Pancreas (tissue), 10 donors: Measurements from ENCODE around the gene ADAR. TPM values are rescaled to one million over a fixed set of nuclear protein-coding genes. Genes with fewer than 3 reads are reported as not detected.

Experiments used
- ATAC-seq, 4 donors: fragments of 200-7000 bp; cut with Tn5 transposase; one replicate each; pipeline versions ENCODE4 v1.8.0 to v1.9.1; 2020; ENCODE audit warnings: mild to moderate bottlenecking in 4 of 4, moderate library complexity in 4 of 4
- DNase-seq, 6 donors: peaks; one replicate each; pipeline ENCODE4 v3.0.0-alpha.2; 2020
- FAIRE-seq: peaks from 2 replicates; lab custom pipeline; 2012; peaks lifted over from hg19 to GRCh38; lab: Jason Lieb, UNC
- H3K27ac ChIP-seq, 4 donors: fragments of 200-600 bp; sonication (generic); 1 replicate in 3 of 4; 2 replicates in 1 of 4; pipeline versions ENCODE4 v1.5.0 to v1.8.0; 2020
- H3K27me3 ChIP-seq, 4 donors: fragments of 200-600 bp; one replicate each; pipeline ENCODE4 v1.8.0; 2021
- H3K36me3 ChIP-seq, 3 donors: fragments of 200-600 bp; sonication (generic) in 1 of 3; one replicate each; pipeline versions ENCODE4 v1.5.0 to v1.8.0; 2020 to 2021
- H3K4me1 ChIP-seq, 3 donors: fragments of 200-600 bp; one replicate each; pipeline ENCODE4 v1.8.0; 2021
- H3K4me3 ChIP-seq, 4 donors: fragments of 200-600 bp; sonication (generic) in 2 of 4; one replicate each; pipeline versions ENCODE4 v1.5.0 to v1.8.0; 2020 to 2021
- H3K9me3 ChIP-seq, 4 donors: fragments of 200-600 bp; one replicate each; pipeline ENCODE4 v1.8.0; 2021
- CTCF ChIP-seq, 4 donors: fragments of 200-600 bp; sonication (generic) in 3 of 4; IDR thresholded peaks; one replicate each; pipeline versions ENCODE4 v1.5.0 to v1.8.0; 2021; ENCODE audit warnings: antibody characterized with exemption in 4 of 4
- WGBS, 2 donors: extraction: QIAGEN DNeasy Blood & Tissue Kit; methylation state at CpG; one replicate each; pipeline ENCODE4 v1.1.7; 2013; 5-methylcytosine and 5-hydroxymethylcytosine counted together
- intact Hi-C, 3 donors: fragments of 100-400 bp; cut with DNase I; formaldehyde crosslinking; loops; one replicate each; pipeline versions ENCODE4 v1.11.1 to v1.14.2; 2022
- polyA plus RNA-seq, 2 donors: library from polyadenylated mRNA; stranded (reverse); fragments of 200-250 nt; gene quantifications; one replicate each; pipeline ENCODE4 v1.2.3, GENCODE V29; 2013
- total RNA-seq, 6 donors: library from RNA; stranded (reverse); fragmentation: NEBNext Ultra II Directional in 4 of 6; extraction: Animal tissue kit (Norgen Biotek cat#: 25700) in 4 of 6; gene quantifications; one replicate each; pipeline versions ENCODE4 v1.2.1 to v1.2.4, GENCODE V29; 2021 to 2023
- donor health status: healthy with polysubstance abuse.
- donor health status: DM: no; HTN: no; CAD: no; lungs with moderate emphysema.
- donor health status: DM: no; HTN: no; CAD: no.
- donor health status: control.
- donor health status: control.
- donor health status: Bipolar disorder and iron deficiency.
- donor health status: DM: yes; HTN: yes; CAD: no.
- donor health status: DM: no; HTN: no; CAD: no.
- donor health status: DM: no; HTN: no; CAD: no.
- donor health status: DM: yes; HTN: yes; CAD: no.

The ADAR gene
- total and polyA plus RNA-seq, 8 donors = 19.4 to 94.2 (median 47.3) TPM

DNA sequence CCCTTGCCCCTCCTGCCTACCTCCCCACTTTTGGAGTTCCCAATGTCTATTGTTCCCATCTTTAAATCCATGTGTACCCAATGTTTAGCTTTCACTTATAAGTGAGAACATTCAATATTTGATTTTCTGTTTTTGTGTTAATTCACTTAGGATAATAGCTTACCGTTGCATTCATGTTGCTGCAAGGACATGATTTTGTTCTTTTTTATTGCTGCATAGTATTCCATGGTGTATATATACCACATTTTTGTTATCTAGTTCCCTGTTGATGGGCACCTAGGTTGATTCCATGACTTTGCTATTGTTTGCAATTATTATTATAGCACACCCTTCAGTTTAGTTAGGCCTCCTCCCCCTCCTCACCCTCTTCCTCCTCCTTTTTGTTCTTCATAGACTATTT, 33.5 kb upstream of the ADAR start:
- Histone ChIP-seq H3K36me3 (no peaks in the 10 kb centered on the region), H3K4me3 (no peak overlapping the region), H3K4me1 (no peaks in the 10 kb centered on the region), H3K27me3 (no peaks in the 10 kb centered on the region), H3K27ac (no peak overlapping the region), H3K9me3 (no peaks in the 10 kb centered on the region)
- ATAC-seq (no peak), FAIRE-seq (no peak), DNase-seq (no peak)
- 84 to 93% methylated on average over 1 of the region's 1 CpG for WGBS, 2 donors
- TF ChIP-seq CTCF (IDR thresholded peaks at IDR 0.05) = no peak
- intact Hi-C loops = no loop called here

- H3K27ac ChIP-seq = no peak overlapping the region
- no peak for TF ChIP-seq CTCF (IDR thresholded peaks at IDR 0.05)
- H3K36me3 ChIP-seq = no peaks in the 10 kb centered on the region
- intact Hi-C loops = no loop called here
- H3K27me3 ChIP-seq = no peaks in the 10 kb centered on the region
- DNase-seq (no peak), ATAC-seq (no peak), FAIRE-seq (peak; percentile 74)
- H3K4me1 ChIP-seq = no peaks in the 10 kb centered on the region
- no peak overlapping the region for H3K4me3 ChIP-seq
- H3K9me3 ChIP-seq = no peaks in the 10 kb centered on the region
These were observed 31.9 kb upstream of the ADAR start for GRCh38 chr1:154639876-154640275.

- 32 to 44% methylated on average over 2 of the region's 2 CpGs for WGBS, 2 donors
- no peaks in the 10 kb centered on the region for H3K4me1 ChIP-seq
- no peak for DNase-seq
- H3K36me3 ChIP-seq = no peaks in the 10 kb centered on the region
- no peak for TF ChIP-seq CTCF (IDR thresholded peaks at IDR 0.05)
- FAIRE-seq = no peak
- no peaks in the 10 kb centered on the region for H3K9me3 ChIP-seq
- intact Hi-C loops = no loop called here
- H3K4me3 ChIP-seq = no peak overlapping the region
- ATAC-seq = no peak
- no peak overlapping the region for H3K27ac ChIP-seq
- no peaks in the 10 kb centered on the region for H3K27me3 ChIP-seq
These were observed 27.2 kb upstream of the ADAR start for GRCh38 chr1:154635171-154635570.

DNA sequence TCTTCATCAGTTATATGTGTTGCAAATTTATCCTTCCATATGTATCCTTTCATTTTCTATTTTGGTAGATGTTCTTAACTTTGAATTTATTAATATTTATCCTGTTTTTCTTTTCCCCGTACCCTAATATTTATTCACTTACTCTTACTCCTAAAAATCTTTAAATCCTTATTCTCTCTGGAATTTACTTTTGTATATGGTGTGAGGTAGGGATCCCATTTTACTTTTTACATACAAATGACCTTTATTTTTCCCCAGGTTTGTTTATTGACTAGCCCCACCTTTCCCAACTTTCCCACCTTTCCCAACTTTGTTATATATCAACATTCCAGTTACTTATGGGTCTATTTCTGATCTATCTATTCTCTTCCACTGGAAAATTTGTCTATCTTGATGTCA, 21.7 kb upstream of the ADAR start:
- intact Hi-C loops = no loop called here
- ATAC-seq (no peak), DNase-seq (no peak), FAIRE-seq (no peak)
- TF ChIP-seq CTCF (IDR thresholded peaks at IDR 0.05) = no peak
- Histone ChIP-seq H3K4me3 (no peak overlapping the region), H3K4me1 (peaks cover 0 to 6% (median 0%) of the 10 kb centered on the region in 3 donors), H3K36me3 (no peaks in the 10 kb centered on the region), H3K9me3 (no peaks in the 10 kb centered on the region), H3K27me3 (no peaks in the 10 kb centered on the region), H3K27ac (no peak overlapping the region)
- WGBS, 2 donors = 0% methylated on average over 1 of the region's 1 CpG

GRCh38 chr1:154629061-154629674, 21.2 kb upstream of the ADAR start:
- no peaks in the 10 kb centered on the region for H3K9me3 ChIP-seq
- no peak for ATAC-seq
- DNase-seq = no peak
- intact Hi-C loops = no loop called here
- TF ChIP-seq CTCF (IDR thresholded peaks at IDR 0.05) = no peak
- H3K36me3 ChIP-seq = no peaks in the 10 kb centered on the region
- no peak for FAIRE-seq
- no peaks in the 10 kb centered on the region for H3K27me3 ChIP-seq
- H3K27ac ChIP-seq = no peak overlapping the region
- peaks cover 0 to 6% (median 0%) of the 10 kb centered on the region in 3 donors for H3K4me1 ChIP-seq
- H3K4me3 ChIP-seq = no peak overlapping the region
- WGBS, 2 donors = 75 to 83% methylated on average over 1 of the region's 1 CpG
